ENCODE results near the gene GRAMD1A.
A peak's percentile ranks its signal among the peaks of the same experiment; 100 is the strongest.
"Not testable (repeated sequence)": the region's sequence is repeated elsewhere in the genome, so short reads cannot be mapped to it uniquely, and the experiment has no call there.

The GRAMD1A gene

DNA sequence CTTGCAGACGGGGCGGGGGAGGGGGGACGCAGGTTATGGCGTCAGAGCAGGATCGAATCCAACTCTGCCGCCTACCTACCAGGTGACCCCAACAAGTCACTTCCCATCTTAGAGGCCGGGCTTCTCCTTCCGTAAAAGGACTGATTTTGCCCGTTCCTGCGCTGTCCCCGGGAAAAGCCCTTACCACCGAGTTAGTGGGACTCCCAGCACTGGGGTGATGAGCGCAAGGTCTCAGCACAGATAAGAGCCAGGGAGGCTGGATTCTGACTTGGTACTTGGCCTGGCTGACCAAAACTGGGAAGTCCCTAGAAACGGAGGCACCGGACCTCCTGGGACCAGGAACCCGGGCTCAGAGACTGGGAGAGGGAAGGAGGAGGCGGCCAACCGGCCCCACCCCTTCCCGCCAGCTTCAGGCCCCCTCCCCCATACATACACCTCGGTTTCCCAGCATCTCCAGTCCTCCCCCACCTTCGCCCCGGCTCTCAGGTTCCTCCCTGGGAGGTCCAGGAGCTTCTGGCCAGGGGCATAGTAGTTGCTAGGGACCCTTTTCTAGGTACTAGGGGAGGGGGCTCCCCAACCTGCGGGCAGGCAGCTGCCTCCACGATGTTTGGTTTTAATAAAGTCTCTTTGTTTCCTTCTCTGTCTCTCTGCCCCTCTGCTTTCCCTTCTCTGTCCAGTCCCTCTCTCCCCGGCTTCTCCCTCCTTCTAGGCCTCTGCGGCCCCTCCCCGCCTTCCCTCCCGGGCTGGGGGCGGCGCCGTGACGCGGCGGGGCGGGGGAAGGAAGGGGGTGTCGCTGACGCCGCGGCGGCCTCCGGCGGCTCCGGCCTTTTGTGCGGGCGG is at the start of gene GRAMD1A:
Gene GRAMD1A, plus strand, starts transcription at position 826 of the 840 bp plus-strand sequence. CDS start 156 bp downstream, outside the sequence.
- peak; percentile 97 for DNase-seq (ENCODE audit: low spot score)

DNA sequence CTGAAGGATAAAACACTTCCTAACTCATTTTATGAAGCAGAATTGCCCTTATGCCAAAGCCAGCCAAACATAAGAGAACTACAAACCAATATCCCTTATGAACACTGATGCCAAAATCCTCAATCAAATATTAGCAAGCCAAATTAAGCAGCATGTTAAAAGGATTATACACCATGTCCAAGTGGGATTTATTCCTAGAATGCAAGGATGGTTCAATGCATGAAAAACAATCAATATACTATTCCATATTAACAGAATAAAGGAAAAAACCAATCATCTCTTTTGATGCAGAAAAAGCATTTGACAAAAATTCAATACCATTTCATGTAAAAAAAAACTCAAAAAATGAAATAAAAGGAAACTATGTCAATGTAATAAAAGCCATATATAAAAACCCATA is 47.0 kb upstream of the GRAMD1A start:
- no peak for DNase-seq (ENCODE audit: low spot score)

DNA sequence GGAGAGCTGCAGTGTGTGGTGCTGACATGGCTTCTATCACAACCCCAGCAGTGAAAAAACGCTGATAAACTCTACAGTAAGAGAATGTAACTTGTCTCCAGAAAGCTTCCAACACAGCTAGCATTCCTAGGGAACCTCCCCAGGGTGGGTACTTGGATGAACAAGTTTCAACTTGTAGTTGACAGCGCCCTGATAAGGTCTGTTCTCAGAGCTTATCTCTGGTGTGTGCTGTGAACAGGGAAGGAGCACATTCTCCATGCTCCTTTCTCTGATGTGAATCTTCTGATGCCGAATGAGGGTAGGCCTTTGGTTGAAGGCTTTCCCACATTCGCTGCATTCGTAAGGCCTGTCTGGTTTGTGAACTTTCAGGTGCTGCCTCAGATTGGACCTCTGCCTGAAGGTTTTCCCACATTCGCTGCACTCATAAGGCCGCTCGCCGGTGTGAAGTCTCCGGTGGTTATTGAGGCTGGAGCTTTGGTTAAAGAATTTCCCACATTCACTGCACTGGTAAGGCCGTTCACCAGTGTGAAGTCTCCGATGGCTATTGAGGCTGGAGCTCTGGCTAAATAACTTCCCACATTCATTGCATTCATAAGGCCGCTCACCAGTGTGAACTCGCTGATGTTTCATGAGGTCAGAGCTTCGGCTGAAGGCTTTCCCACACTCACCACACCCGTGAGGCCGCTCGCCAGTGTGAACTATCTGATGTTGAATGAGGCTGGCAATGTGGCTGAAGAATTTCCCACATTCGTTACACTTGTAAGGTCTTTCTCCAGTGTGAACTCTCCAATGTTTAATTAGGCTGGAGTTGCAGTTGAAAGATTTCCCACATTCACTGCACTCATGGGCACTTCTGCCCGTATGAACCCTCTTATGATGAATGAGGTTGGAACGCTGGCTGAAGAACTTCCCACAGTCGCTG is 42.0 kb upstream of the GRAMD1A start:
- no peak for DNase-seq (ENCODE audit: low spot score)

DNA sequence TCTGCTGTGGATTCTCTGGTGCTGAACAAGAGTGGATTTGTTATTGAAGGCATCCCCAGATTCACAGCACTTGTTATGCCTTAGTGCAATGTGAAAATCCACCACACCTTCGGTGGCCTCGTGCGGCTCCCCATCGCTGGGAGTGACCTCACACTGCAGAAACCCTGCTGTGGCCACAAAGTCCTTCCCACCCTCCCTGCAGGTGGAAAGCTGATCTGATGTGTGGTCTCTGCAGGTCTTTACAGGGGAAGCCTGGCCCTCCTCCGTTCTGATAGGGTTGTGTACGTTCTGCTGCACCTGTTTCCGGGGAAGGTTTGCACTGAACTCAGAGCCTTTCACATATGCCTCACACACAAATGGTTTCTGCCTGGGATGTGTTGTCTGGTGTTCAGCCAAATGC is 41.1 kb upstream of the GRAMD1A start:
- DNase-seq (ENCODE audit: low spot score): no peak

DNA sequence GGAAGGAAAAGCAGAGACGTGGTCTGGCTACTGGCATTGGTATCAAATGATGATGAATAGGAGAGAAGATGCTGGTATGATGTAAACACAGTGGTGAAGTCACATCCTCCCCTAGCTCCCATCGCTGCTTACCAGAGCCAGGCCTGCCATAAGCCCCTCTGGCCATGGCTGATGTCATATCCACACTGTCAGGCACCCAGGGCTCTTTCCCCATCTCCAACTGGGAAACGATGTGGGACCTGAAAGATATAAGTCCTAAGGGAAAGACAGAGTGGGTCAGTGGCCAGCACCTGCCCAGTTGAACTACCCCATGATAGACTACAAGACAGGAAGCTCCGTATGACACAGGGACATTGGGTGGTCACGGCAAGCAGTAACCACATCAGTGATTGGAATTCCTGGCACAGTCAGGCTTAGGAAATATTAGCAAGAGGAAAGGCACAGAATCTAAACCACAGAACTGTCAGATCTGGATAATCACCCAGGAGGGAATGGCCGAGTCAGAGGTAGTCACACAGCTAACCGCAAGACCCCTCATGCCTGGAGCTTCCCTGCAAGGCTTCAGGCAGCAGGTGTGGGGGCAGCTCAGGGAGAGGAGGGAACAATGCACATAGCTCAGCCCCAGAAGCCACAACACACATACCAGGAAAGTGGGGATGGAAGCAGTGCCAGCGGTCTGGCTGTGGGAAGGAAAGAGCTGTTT is 39.9 kb upstream of the GRAMD1A start:
- DNase-seq (ENCODE audit: low spot score): peak; percentile 45

- peak; percentile 13 for DNase-seq (ENCODE audit: low spot score)
Observed at GRCh38 chr19:34960940-34961679, 39.0 kb upstream of the GRAMD1A start.

- DNase-seq (ENCODE audit: low spot score): no peak
Observed at GRCh38 chr19:34961775-34962686, 38.1 kb upstream of the GRAMD1A start.

GRCh38 chr19:34962687-34963572 is 37.2 kb upstream of the GRAMD1A start:
- DNase-seq (ENCODE audit: low spot score): peak; percentile 30

GRCh38 chr19:34963573-34964406 is 36.3 kb upstream of the GRAMD1A start, which contains the start of gene ZNF792:
Gene ZNF792, minus strand, starts transcription at chr19:34964229. Its CDS starts 567 bp downstream, at chr19:34963662.
- peak; percentile 87 for DNase-seq (ENCODE audit: low spot score)

DNA sequence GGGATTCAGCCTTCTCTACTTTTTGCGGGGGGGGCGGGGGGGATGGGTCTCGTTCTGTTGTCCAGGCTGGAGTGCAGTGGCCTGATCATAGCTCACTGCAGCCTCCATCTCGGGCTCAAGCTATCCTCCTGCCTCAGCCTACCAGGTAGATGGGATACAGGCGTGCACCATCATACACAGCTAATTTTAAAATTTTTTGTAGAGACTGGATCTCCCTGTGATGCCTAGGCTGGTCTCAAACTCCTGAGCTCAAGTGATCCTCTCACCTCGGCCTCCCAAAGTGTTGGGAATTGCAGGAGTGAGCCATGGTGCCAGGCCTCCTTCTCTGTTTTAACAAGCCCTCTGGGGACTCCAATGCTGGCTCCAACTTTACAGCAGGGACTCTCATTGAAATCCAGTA is 35.5 kb upstream of the GRAMD1A start:
- no peak for DNase-seq (ENCODE audit: low spot score)

- not testable (repeated sequence) for DNase-seq (ENCODE audit: low spot score)
Observed at GRCh38 chr19:34965505-34965904, 34.6 kb upstream of the GRAMD1A start.

DNA sequence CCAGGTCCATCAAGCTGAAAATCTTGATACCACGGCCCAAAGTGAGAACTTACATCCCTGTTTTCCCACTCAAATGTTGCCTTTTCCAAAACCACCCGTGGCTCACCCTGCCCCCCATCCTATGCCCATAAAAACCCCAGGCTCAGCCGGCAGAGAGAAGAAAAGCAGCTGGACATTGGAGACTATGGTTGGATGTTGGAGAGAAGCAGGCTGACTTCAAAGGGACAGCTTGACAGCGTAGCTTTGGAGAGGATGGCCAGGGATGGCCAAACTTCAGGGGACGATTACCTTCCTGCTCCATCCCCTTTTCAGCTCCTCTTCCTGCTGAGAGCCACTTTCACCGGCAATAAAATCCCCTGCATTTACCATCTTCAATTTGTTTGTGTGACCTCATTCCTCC is 32.6 kb upstream of the GRAMD1A start:
- DNase-seq (ENCODE audit: low spot score): no peak

- no peak for DNase-seq (ENCODE audit: low spot score)
Observed at GRCh38 chr19:34969721-34970120, 30.4 kb upstream of the GRAMD1A start.

- DNase-seq (ENCODE audit: low spot score): not testable (repeated sequence)
Observed at GRCh38 chr19:34970185-34970780, 29.8 kb upstream of the GRAMD1A start.

- no peak for DNase-seq (ENCODE audit: low spot score)
Observed at GRCh38 chr19:34972163-34972705, 27.9 kb upstream of the GRAMD1A start.

DNA sequence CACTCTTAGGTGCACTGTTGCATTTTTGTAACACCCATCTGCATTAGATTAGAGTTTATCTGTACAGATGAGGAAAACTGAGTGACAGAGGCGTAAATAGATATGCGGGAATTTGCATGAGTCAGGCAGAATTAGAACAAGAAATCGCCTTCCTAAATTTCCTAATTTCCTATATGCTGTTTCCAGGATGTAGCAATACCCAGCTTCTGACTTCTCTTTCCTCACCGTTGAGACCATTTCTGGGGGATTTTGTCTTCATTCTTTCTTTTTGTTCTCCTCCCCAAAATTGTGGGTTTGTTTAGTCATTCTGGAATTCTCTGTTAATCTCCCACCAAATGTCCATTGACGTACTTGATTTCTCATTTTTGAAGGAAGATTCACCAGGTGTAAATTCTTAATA is 25.5 kb upstream of the GRAMD1A start:
- DNase-seq (ENCODE audit: low spot score): no peak

- DNase-seq (ENCODE audit: low spot score): no peak
Observed at GRCh38 chr19:34975056-34975455, 25.1 kb upstream of the GRAMD1A start.

GRCh38 chr19:34976611-34977010 is 23.5 kb upstream of the GRAMD1A start:
- DNase-seq (ENCODE audit: low spot score): no peak

All from AG08396 (cell line).